T-helper 1 cell (primary cell): ENCODE results near the gene GATAD2B.

Source experiments
- DNase-seq, 5 donors: peaks; one replicate each; pipeline ENCODE4 v3.0.0-alpha.2; 2012 to 2020

GATAD2B gene

GRCh38 chr1:153951183-153951582, 28.4 kb upstream of the GATAD2B start:
- no peak for DNase-seq

GRCh38 chr1:153946622-153947241, 24.0 kb upstream of the GATAD2B start, which contains the start of gene DENND4B:
TSS of gene DENND4B (minus strand) at chr1:153946718. CDS start at chr1:153944374, 2,344 bp downstream.
- DNase-seq = peak; percentile 52 to 82 (median 67)

GRCh38 chr1:153945795-153946621, 23.2 kb upstream of the GATAD2B start:
- DNase-seq = peak; percentile 63 to 84 (median 74)

GRCh38 chr1:153945131-153945794, 22.5 kb upstream of the GATAD2B start:
- peak; percentile 61 to 85 (median 73) for DNase-seq

- no peak for DNase-seq
These were observed 22.0 kb upstream of the GATAD2B start for GRCh38 chr1:153944827-153945117.

- DNase-seq = peak in 1 of 5 donors; percentile 50
These were observed 21.4 kb upstream of the GATAD2B start for GRCh38 chr1:153944005-153944826.

GRCh38 chr1:153942766-153943549, 20.2 kb upstream of the GATAD2B start:
- DNase-seq = no peak

GRCh38 chr1:153941826-153942725, 19.3 kb upstream of the GATAD2B start:
- DNase-seq = no peak

- DNase-seq = no peak
These were observed 18.0 kb upstream of the GATAD2B start for GRCh38 chr1:153940756-153941155.

GRCh38 chr1:153939476-153939875, 16.7 kb upstream of the GATAD2B start:
- DNase-seq = no peak

GRCh38 chr1:153938996-153939395, 16.2 kb upstream of the GATAD2B start:
- DNase-seq = no peak

- no peak for DNase-seq
These were observed 14.6 kb upstream of the GATAD2B start for GRCh38 chr1:153937331-153937730.

- no peak for DNase-seq
These were observed 13.4 kb upstream of the GATAD2B start for GRCh38 chr1:153936011-153936802.

GRCh38 chr1:153934746-153935145, 12.0 kb upstream of the GATAD2B start:
- no peak for DNase-seq

GRCh38 chr1:153933955-153934354, 11.2 kb upstream of the GATAD2B start:
- DNase-seq = no peak

- DNase-seq = no peak
These were observed 10.7 kb upstream of the GATAD2B start for GRCh38 chr1:153933430-153933829.

- no peak for DNase-seq
These were observed 9.7 kb upstream of the GATAD2B start for GRCh38 chr1:153932156-153933131.
